GM19395 (cell line): Measurements from ENCODE around the gene ANO3.

Experiments
- ATAC-seq: cut with Tn5 transposase; IDR thresholded peaks from one replicate; pipeline ENCODE4 v1.9.1; 2021; ENCODE audit warnings: mild to moderate bottlenecking, moderate library complexity; ENCODE audit not compliant: unreplicated experiment

The ANO3 gene

DNA sequence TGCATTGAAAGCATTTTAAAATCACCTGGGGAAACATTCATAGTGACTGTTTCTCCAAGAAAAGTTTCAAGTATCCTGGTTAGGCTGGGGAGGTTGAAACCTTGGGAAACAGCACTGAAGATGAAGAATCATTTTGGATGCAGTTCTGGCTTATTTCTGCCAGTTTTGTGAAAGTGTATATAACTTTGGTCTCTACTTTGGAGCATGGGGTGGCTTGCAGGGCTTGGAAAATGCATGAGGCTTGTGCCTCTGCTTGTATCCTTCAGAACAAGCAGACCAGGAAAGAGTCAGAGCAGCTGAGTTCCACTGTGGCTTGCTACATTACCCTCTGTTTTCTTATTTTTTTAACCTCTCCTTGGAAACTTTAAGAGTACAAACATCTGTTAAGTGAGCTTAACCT is 370.5 kb downstream of the ANO3 start:
- ATAC-seq: no peak

GRCh38 chr11:26703411-26704191 is 371.7 kb downstream of the ANO3 start:
- no peak for ATAC-seq

DNA sequence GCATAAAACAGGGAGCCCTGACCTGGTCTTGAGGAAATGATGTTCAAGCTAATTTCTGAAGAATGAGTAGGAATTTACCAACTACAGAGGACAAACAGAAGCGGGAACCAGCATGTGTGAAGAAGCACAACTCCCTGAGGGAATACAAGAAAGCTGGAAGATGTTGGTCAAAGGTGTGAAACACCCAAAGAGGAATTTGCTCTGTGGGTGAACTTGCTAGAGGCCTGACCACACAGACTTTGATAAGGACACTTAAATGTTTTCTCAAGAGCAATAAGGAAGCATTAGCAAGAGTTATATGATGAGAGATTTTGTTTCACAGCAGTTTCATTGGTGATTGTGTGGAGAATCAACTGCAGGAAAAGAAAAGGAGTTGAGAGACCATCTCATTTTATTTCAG is 372.3 kb downstream of the ANO3 start:
- ATAC-seq: no peak

GRCh38 chr11:26706181-26706580 is 374.3 kb downstream of the ANO3 start:
- no peak for ATAC-seq

GRCh38 chr11:26708736-26709456 is 377.0 kb downstream of the ANO3 start:
- no peak for ATAC-seq

GRCh38 chr11:26710489-26710888 is 378.6 kb downstream of the ANO3 start:
- no peak for ATAC-seq

DNA sequence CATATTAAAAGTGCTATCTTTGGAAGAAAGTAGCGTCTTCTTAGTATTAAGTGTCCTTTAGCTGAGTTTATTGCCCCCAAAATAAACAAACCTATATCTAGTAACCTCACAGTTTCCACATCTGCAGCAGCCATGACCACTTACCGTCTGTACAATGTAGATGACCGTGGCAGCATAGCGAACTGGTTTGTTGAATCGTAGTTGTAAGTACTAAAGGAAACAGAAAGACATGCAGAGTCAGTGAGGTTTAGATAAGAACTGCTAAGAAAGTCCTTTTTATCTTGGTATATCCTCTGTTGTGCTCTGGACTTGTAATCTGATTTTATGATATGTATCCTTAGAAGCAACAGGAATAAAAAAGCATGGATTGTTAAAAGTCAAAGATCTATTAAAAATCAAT is 380.6 kb downstream of the ANO3 start:
- ATAC-seq: no peak
